Bronchial epithelial cell (primary cell): ENCODE measurements around the gene MRPL32. TPM values are rescaled to one million over a fixed set of nuclear protein-coding genes. Genes with fewer than 3 reads are reported as not detected.

Experiments
- DNase-seq: peaks from one replicate; pipeline ENCODE4 v3.0.0-alpha.2; 2010; ENCODE audit warnings: low read depth
- FAIRE-seq: peaks from 2 replicates; lab custom pipeline; 2011; peaks lifted over from hg19 to GRCh38; lab: Jason Lieb, UNC
- H3K27me3 ChIP-seq: 2 replicates; pipeline ENCODE4 v1.5.1; 2011; ENCODE audit warnings: low read length; ENCODE audit not compliant: control insufficient read depth, insufficient read depth
- H3K36me3 ChIP-seq: 2 replicates; pipeline ENCODE4 v1.5.1; 2011; ENCODE audit warnings: low read length; ENCODE audit not compliant: control insufficient read depth, insufficient read depth
- H3K4me3 ChIP-seq: 2 replicates; pipeline ENCODE4 v1.5.1; 2011; ENCODE audit warnings: mild to moderate bottlenecking, low read depth, low read length, control low read depth
- total RNA-seq: library from RNA; depleted of rRNA; stranded (reverse); fragments of >200 nt; gene quantifications from 2 replicates; pipeline ENCODE4 v1.2.1, GENCODE V29; 2014
- TF ChIP-seq, protein P1 (sequence below): IDR thresholded peaks from 2 replicates; pipeline ENCODE4 v1.5.1; 2011; ENCODE audit warnings: mild to moderate bottlenecking, moderate library complexity, low read length, control low read depth, inconsistent platforms; ENCODE audit not compliant: insufficient read depth, severe bottlenecking

The MRPL32 gene
- total RNA-seq, 1 donor from 2014 or later = 63.2 TPM

GRCh38 chr7:42915356-42915755, 16.8 kb upstream of the MRPL32 start:
- FAIRE-seq = no peak

GRCh38 chr7:42922017-42922753, 10.0 kb upstream of the MRPL32 start:
- no peak overlapping the region for H3K4me3 ChIP-seq
- FAIRE-seq = no peak
- H3K36me3 ChIP-seq = peaks cover 20% of the 10 kb centered on the region
- no peaks in the 10 kb centered on the region for H3K27me3 ChIP-seq
- no peak for DNase-seq
- TF ChIP-seq, protein P1, sequence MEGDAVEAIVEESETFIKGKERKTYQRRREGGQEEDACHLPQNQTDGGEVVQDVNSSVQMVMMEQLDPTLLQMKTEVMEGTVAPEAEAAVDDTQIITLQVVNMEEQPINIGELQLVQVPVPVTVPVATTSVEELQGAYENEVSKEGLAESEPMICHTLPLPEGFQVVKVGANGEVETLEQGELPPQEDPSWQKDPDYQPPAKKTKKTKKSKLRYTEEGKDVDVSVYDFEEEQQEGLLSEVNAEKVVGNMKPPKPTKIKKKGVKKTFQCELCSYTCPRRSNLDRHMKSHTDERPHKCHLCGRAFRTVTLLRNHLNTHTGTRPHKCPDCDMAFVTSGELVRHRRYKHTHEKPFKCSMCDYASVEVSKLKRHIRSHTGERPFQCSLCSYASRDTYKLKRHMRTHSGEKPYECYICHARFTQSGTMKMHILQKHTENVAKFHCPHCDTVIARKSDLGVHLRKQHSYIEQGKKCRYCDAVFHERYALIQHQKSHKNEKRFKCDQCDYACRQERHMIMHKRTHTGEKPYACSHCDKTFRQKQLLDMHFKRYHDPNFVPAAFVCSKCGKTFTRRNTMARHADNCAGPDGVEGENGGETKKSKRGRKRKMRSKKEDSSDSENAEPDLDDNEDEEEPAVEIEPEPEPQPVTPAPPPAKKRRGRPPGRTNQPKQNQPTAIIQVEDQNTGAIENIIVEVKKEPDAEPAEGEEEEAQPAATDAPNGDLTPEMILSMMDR = no peak

More at GRCh38 chr7:42915356-42915755, 16.8 kb upstream of the MRPL32 start:
- H3K36me3 ChIP-seq = peaks cover 12% of the 10 kb centered on the region
- H3K4me3 ChIP-seq = no peak overlapping the region
- TF ChIP-seq, protein P1 = no peak
- H3K27me3 ChIP-seq = no peaks in the 10 kb centered on the region
- no peak for DNase-seq

GRCh38 chr7:42924223-42924838, 7.8 kb upstream of the MRPL32 start:
- Histone ChIP-seq H3K36me3 (peaks cover 12% of the 10 kb centered on the region), H3K4me3 (no peak overlapping the region), H3K27me3 (no peaks in the 10 kb centered on the region)
- no peak for FAIRE-seq
- TF ChIP-seq, protein P1 = no peak
- no peak for DNase-seq

GRCh38 chr7:42925630-42926029, 6.5 kb upstream of the MRPL32 start:
- no peak overlapping the region for H3K4me3 ChIP-seq
- TF ChIP-seq, protein P1 = no peak

DNA sequence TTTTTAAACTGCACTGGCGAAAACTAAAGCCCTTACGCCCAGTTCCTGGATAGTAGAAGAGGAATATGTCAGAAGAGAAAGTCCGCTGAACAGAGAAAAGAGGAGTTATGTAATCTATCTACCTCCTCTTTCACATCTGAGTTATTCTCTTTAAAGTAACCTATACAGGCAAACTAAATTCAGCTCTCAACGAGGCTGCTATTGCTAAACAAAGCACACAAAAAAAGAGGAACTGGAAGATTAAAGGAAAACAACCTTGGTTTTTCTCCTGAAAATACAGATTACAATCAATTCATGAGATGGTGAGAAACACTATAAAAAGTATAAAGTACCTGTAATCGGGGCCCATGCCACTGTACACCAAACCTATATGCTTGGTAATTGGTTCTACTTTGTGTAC, 6.0 kb upstream of the MRPL32 start:
- TF ChIP-seq, protein P1 = no peak
- Histone ChIP-seq H3K27me3 (no peaks in the 10 kb centered on the region), H3K36me3 (peaks cover 8% of the 10 kb centered on the region), H3K4me3 (no peak overlapping the region)
- DNase-seq = no peak
- FAIRE-seq = no peak

More at GRCh38 chr7:42925630-42926029, 6.5 kb upstream of the MRPL32 start:
- H3K27me3 ChIP-seq = no peaks in the 10 kb centered on the region
- DNase-seq (no peak), FAIRE-seq (no peak)
- peaks cover 10% of the 10 kb centered on the region for H3K36me3 ChIP-seq
